Suprapubic skin (tissue), 4 donors: Measurements from ENCODE around the gene LAMP1. TPM values are rescaled to one million over a fixed set of nuclear protein-coding genes. Genes with fewer than 3 reads are reported as not detected.
"Not testable (repeated sequence)": the region's sequence is repeated elsewhere in the genome, so short reads cannot be mapped to it uniquely, and the experiment has no call there.

ENCODE experiments used
- DNase-seq, 2 donors: peaks; one replicate each; pipeline ENCODE4 v3.0.0-alpha.2; 2019; ENCODE audit warnings: low spot score in 2 of 2
- H3K27ac ChIP-seq: fragments of 200-600 bp; sonication (generic); one replicate; pipeline ENCODE4 v1.5.1; 2019
- H3K27me3 ChIP-seq: fragments of 200-600 bp; sonication (generic); one replicate; pipeline ENCODE4 v1.5.1; 2019
- H3K36me3 ChIP-seq: fragments of 200-600 bp; sonication (generic); one replicate; pipeline ENCODE4 v1.5.1; 2019
- H3K4me1 ChIP-seq: fragments of 200-600 bp; sonication (generic); one replicate; pipeline ENCODE4 v1.5.1; 2019
- H3K4me3 ChIP-seq: fragments of 200-600 bp; sonication (generic); one replicate; pipeline ENCODE4 v1.5.1; 2019; ENCODE audit warnings: mild to moderate bottlenecking
- H3K9me3 ChIP-seq: fragments of 200-600 bp; sonication (generic); one replicate; pipeline ENCODE4 v1.5.1; 2019
- EP300 ChIP-seq: sonication (generic); formaldehyde crosslinking; IDR thresholded peaks from one replicate; pipeline ENCODE4 v1.6.1; 2017; ENCODE audit warnings: antibody characterized with exemption
- POLR2A ChIP-seq, 2 donors: fragments of 450-650 bp; IDR thresholded peaks; one replicate each; pipeline ENCODE4 v1.6.1; 2017; ENCODE audit warnings: antibody characterized with exemption in 2 of 2, mild to moderate bottlenecking in 2 of 2, moderate library complexity in 2 of 2
- POLR2AphosphoS5 ChIP-seq, 3 donors: sonication (generic); formaldehyde crosslinking; IDR thresholded peaks; one replicate each; pipeline ENCODE4 v1.6.1; 2017; ENCODE audit warnings: antibody characterized with exemption in 3 of 3
- WGBS: methylation state at CpG from one replicate; pipeline ENCODE4 v1.1.5; 2018; 5-methylcytosine and 5-hydroxymethylcytosine counted together
- total RNA-seq, 4 donors: library from RNA; depleted of rRNA; stranded (reverse); fragments of >200 nt; gene quantifications; one replicate each; pipeline ENCODE4 v1.1.0, GENCODE V29; 2016
- TF ChIP-seq, protein P1 (sequence below), 2 donors: fragments of 200-600 bp in 1 of 2; fragments of 450-650 bp in 1 of 2; sonication (generic) in 1 of 2; IDR thresholded peaks; one replicate each; pipeline ENCODE4 v1.5.1; 2016 to 2019; ENCODE audit warnings: antibody characterized with exemption in 2 of 2, mild to moderate bottlenecking in 1 of 2, moderate library complexity in 1 of 2

The LAMP1 gene
- total RNA-seq, 4 donors from 2014 or later: 131 to 255 (median 222) TPM

DNA sequence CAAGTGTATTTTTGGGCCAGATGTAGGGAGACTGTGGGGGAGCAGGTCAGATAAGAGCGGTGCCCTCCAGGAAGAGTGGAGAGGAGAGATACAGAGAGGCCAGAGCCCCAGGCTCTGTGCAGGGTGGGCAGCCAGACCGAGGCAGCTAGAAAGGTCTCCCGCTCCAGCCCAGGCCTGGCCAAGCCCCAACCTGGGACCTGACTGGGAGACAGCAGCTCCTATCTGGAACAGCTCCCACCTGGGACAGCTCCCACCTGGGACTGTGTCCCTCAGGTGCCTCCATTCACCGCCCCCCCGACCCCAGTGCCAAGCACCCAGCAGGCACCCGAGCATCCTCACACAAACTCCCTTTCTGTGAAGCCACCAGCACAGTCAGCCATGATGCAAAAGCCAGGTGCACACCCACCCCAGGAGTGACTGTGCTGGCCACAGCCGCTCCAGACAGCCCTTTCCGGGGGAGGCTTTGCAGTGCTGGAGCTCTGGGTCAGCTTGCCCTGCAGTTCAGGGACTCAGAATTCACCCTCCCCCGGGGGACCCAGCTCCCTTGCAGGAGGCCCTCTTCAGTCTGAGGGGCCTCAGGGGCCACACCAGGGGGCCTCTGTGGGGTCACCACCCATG lies 69.0 kb downstream of the LAMP1 start:
- no peak for TF ChIP-seq POLR2A (IDR thresholded peaks at IDR 0.05)
- TF ChIP-seq, protein P1, sequence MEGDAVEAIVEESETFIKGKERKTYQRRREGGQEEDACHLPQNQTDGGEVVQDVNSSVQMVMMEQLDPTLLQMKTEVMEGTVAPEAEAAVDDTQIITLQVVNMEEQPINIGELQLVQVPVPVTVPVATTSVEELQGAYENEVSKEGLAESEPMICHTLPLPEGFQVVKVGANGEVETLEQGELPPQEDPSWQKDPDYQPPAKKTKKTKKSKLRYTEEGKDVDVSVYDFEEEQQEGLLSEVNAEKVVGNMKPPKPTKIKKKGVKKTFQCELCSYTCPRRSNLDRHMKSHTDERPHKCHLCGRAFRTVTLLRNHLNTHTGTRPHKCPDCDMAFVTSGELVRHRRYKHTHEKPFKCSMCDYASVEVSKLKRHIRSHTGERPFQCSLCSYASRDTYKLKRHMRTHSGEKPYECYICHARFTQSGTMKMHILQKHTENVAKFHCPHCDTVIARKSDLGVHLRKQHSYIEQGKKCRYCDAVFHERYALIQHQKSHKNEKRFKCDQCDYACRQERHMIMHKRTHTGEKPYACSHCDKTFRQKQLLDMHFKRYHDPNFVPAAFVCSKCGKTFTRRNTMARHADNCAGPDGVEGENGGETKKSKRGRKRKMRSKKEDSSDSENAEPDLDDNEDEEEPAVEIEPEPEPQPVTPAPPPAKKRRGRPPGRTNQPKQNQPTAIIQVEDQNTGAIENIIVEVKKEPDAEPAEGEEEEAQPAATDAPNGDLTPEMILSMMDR (IDR thresholded peaks at IDR 0.05): no peak
- no peak for TF ChIP-seq POLR2AphosphoS5 (IDR thresholded peaks at IDR 0.05)
- no peak for TF ChIP-seq EP300
- Histone ChIP-seq H3K27me3 (peaks cover 4% of the 10 kb centered on the region), H3K36me3 (no peaks in the 10 kb centered on the region), H3K27ac (no peak overlapping the region), H3K4me3 (no peak overlapping the region), H3K4me1 (peaks cover 26% of the 10 kb centered on the region), H3K9me3 (no peaks in the 10 kb centered on the region)
- DNase-seq: peak in 1 of 2 donors; percentile 71
- WGBS: 82% methylated on average over 4 of the region's 9 CpGs

- H3K27ac ChIP-seq: no peak overlapping the region
- H3K4me3 ChIP-seq: no peak overlapping the region
- no peak for DNase-seq
- TF ChIP-seq POLR2A (IDR thresholded peaks at IDR 0.05) (no peak), EP300 (no peak), POLR2AphosphoS5 (IDR thresholded peaks at IDR 0.05) (no peak)
- TF ChIP-seq, protein P1 (IDR thresholded peaks at IDR 0.05): no peak
- no peaks in the 10 kb centered on the region for H3K9me3 ChIP-seq
- 83% methylated on average over 14 of the region's 15 CpGs for WGBS
- peaks cover 26% of the 10 kb centered on the region for H3K4me1 ChIP-seq
- H3K36me3 ChIP-seq: no peaks in the 10 kb centered on the region
- H3K27me3 ChIP-seq: peaks cover 4% of the 10 kb centered on the region
These were observed 70.1 kb downstream of the LAMP1 start for GRCh38 chr13:113367020-113367560.

- H3K36me3 ChIP-seq: no peaks in the 10 kb centered on the region
- H3K9me3 ChIP-seq: no peaks in the 10 kb centered on the region
- no peak overlapping the region for H3K4me3 ChIP-seq
- peaks cover 22% of the 10 kb centered on the region for H3K4me1 ChIP-seq
- TF ChIP-seq POLR2AphosphoS5 (IDR thresholded peaks at IDR 0.05): no peak
- TF ChIP-seq POLR2A (IDR thresholded peaks at IDR 0.05): no peak
- TF ChIP-seq, protein P1 (IDR thresholded peaks at IDR 0.05): no peak
- no peak for TF ChIP-seq EP300
- no peak overlapping the region for H3K27ac ChIP-seq
- WGBS: 79% methylated on average over 6 of the region's 6 CpGs
- DNase-seq: no peak
- peaks cover 4% of the 10 kb centered on the region for H3K27me3 ChIP-seq
These were observed 70.7 kb downstream of the LAMP1 start for GRCh38 chr13:113367771-113368170.

- 93% methylated on average over 6 of the region's 6 CpGs for WGBS
- not testable (repeated sequence) for H3K27me3 ChIP-seq, H3K4me3 ChIP-seq, H3K36me3 ChIP-seq, H3K9me3 ChIP-seq, DNase-seq, H3K27ac ChIP-seq
- peaks cover 16% of the 10 kb centered on the region for H3K4me1 ChIP-seq
These were observed 71.3 kb downstream of the LAMP1 start for GRCh38 chr13:113368353-113368752.

GRCh38 chr13:113369189-113369588 lies 72.2 kb downstream of the LAMP1 start:
- 88% methylated on average over 29 of the region's 29 CpGs for WGBS
- TF ChIP-seq POLR2A (IDR thresholded peaks at IDR 0.05) (no peak), EP300 (no peak), POLR2AphosphoS5 (IDR thresholded peaks at IDR 0.05) (no peak)
- TF ChIP-seq, protein P1 (IDR thresholded peaks at IDR 0.05): no peak
- no peaks in the 10 kb centered on the region for H3K9me3 ChIP-seq
- H3K27me3 ChIP-seq: no peaks in the 10 kb centered on the region
- H3K4me1 ChIP-seq: peaks cover 10% of the 10 kb centered on the region
- H3K36me3 ChIP-seq: no peaks in the 10 kb centered on the region
- H3K4me3 ChIP-seq: no peak overlapping the region
- no peak for DNase-seq
- H3K27ac ChIP-seq: no peak overlapping the region
